ENCODE measurements around the gene LRFN4. TPM values are rescaled to one million over a fixed set of nuclear protein-coding genes. Genes with fewer than 3 reads are reported as not detected.

Gene LRFN4
- total RNA-seq, 1 experiment from 2014 or later, result 70.3 TPM

DNA sequence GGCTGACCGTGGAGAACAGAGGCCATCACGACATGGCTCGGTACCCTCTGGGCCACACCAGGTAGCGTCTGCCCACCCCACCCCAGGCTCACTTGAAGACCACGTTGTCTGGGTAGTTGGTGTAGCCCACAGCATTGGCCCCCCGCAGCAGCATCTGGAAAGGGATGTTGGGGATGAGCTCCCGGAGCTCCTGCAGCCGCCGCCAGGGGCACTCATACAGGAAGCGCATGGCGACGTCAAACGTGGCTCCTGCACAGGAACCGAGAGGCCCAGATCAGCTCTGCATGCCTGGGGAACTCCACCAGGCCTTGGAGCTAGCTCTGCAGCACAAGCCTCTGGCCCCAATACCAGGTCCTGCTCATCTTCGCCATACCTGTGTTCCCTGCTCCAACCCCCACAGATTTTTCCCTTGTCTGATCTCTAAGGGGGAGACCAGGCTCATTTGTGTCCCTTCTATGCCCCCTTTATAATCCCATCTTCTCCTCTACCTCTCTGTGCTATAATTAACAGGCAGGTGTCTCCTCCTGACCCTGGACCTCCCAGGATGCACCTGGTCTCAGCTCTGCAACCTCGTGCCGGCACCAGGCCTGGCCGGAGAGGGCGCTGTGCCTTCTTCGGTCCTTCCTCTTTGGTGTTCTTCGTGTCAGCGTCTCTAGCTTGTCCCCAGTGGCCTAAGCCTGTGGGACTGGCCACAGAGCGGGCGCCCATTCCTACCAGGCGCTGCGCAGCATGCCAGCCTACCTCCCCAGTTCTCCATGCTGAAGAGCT is 5.0 kb upstream of the LRFN4 start:
- TF ChIP-seq ZNF121 (CRISPR knock-in tag; IDR thresholded peaks at IDR 0.05) (no peak), GRHL2 (CRISPR knock-in tag; IDR thresholded peaks at IDR 0.05; ENCODE audit: insufficient replicate concordance, severe bottlenecking) (no peak), NFE2L1 (CRISPR knock-in tag; IDR thresholded peaks at IDR 0.05) (no peak), MYBL2 (CRISPR knock-in tag; IDR thresholded peaks at IDR 0.05) (no peak), FOXP1 (CRISPR knock-in tag; IDR thresholded peaks at IDR 0.05; ENCODE audit: borderline replicate concordance) (no peak)
- TF ChIP-seq, protein P1, sequence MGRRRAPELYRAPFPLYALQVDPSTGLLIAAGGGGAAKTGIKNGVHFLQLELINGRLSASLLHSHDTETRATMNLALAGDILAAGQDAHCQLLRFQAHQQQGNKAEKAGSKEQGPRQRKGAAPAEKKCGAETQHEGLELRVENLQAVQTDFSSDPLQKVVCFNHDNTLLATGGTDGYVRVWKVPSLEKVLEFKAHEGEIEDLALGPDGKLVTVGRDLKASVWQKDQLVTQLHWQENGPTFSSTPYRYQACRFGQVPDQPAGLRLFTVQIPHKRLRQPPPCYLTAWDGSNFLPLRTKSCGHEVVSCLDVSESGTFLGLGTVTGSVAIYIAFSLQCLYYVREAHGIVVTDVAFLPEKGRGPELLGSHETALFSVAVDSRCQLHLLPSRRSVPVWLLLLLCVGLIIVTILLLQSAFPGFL (CRISPR knock-in tag; IDR thresholded peaks at IDR 0.05; ENCODE audit: borderline replicate concordance), result no peak
- TF ChIP-seq, protein P2, sequence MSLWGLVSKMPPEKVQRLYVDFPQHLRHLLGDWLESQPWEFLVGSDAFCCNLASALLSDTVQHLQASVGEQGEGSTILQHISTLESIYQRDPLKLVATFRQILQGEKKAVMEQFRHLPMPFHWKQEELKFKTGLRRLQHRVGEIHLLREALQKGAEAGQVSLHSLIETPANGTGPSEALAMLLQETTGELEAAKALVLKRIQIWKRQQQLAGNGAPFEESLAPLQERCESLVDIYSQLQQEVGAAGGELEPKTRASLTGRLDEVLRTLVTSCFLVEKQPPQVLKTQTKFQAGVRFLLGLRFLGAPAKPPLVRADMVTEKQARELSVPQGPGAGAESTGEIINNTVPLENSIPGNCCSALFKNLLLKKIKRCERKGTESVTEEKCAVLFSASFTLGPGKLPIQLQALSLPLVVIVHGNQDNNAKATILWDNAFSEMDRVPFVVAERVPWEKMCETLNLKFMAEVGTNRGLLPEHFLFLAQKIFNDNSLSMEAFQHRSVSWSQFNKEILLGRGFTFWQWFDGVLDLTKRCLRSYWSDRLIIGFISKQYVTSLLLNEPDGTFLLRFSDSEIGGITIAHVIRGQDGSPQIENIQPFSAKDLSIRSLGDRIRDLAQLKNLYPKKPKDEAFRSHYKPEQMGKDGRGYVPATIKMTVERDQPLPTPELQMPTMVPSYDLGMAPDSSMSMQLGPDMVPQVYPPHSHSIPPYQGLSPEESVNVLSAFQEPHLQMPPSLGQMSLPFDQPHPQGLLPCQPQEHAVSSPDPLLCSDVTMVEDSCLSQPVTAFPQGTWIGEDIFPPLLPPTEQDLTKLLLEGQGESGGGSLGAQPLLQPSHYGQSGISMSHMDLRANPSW (CRISPR knock-in tag; conservative IDR thresholded peaks at IDR 0.05; ENCODE audit: low read depth), result no peak
- TF ChIP-seq, protein P3, sequence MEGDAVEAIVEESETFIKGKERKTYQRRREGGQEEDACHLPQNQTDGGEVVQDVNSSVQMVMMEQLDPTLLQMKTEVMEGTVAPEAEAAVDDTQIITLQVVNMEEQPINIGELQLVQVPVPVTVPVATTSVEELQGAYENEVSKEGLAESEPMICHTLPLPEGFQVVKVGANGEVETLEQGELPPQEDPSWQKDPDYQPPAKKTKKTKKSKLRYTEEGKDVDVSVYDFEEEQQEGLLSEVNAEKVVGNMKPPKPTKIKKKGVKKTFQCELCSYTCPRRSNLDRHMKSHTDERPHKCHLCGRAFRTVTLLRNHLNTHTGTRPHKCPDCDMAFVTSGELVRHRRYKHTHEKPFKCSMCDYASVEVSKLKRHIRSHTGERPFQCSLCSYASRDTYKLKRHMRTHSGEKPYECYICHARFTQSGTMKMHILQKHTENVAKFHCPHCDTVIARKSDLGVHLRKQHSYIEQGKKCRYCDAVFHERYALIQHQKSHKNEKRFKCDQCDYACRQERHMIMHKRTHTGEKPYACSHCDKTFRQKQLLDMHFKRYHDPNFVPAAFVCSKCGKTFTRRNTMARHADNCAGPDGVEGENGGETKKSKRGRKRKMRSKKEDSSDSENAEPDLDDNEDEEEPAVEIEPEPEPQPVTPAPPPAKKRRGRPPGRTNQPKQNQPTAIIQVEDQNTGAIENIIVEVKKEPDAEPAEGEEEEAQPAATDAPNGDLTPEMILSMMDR (IDR thresholded peaks at IDR 0.05), result peak; percentile 53
- TF ChIP-seq, protein P4, sequence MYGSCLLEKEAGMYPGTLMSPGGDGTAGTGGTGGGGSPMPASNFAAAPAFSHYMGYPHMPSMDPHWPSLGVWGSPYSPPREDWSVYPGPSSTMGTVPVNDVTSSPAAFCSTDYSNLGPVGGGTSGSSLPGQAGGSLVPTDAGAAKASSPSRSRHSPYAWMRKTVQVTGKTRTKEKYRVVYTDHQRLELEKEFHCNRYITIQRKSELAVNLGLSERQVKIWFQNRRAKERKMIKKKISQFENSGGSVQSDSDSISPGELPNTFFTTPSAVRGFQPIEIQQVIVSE (CRISPR knock-in tag; IDR thresholded peaks at IDR 0.05; ENCODE audit: borderline replicate concordance), result no peak
- TF ChIP-seq, protein P5, sequence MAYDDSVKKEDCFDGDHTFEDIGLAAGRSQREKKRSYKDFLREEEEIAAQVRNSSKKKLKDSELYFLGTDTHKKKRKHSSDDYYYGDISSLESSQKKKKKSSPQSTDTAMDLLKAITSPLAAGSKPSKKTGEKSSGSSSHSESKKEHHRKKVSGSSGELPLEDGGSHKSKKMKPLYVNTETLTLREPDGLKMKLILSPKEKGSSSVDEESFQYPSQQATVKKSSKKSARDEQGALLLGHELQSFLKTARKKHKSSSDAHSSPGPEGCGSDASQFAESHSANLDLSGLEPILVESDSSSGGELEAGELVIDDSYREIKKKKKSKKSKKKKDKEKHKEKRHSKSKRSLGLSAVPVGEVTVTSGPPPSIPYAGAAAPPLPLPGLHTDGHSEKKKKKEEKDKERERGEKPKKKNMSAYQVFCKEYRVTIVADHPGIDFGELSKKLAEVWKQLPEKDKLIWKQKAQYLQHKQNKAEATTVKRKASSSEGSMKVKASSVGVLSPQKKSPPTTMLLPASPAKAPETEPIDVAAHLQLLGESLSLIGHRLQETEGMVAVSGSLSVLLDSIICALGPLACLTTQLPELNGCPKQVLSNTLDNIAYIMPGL (CRISPR knock-in tag; IDR thresholded peaks at IDR 0.05), result 0 out of 2 replicates have a peak, but pooled peaks have one; percentile 37
- TF ChIP-seq, protein P6, sequence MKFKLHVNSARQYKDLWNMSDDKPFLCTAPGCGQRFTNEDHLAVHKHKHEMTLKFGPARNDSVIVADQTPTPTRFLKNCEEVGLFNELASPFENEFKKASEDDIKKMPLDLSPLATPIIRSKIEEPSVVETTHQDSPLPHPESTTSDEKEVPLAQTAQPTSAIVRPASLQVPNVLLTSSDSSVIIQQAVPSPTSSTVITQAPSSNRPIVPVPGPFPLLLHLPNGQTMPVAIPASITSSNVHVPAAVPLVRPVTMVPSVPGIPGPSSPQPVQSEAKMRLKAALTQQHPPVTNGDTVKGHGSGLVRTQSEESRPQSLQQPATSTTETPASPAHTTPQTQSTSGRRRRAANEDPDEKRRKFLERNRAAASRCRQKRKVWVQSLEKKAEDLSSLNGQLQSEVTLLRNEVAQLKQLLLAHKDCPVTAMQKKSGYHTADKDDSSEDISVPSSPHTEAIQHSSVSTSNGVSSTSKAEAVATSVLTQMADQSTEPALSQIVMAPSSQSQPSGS (CRISPR knock-in tag; IDR thresholded peaks at IDR 0.05; ENCODE audit: borderline replicate concordance, low read depth), result no peak
- peak; percentile 79 for DNase-seq (ENCODE audit: low spot score)

More for the DNA sequence above, 5.0 kb upstream of the LRFN4 start:
- POLR2A ChIA-PET, result interaction anchor here (1.1 to 2.6 kb wide), 2 partner anchors 9 to 29 kb away, joined by 3 to 14 read pairs; partner anchors contain the start of gene RCE1
- no peaks in the 10 kb centered on the region for H3K27me3 Mint-ChIP-seq (ENCODE audit: low read depth)
- peak overlapping the region; percentile 95 for H3K27ac Mint-ChIP-seq
- CTCF ChIA-PET, result interaction anchor here (0.5 to 2.3 kb wide), 39 partner anchors 9 to 468 kb away, joined by 3 to 39 read pairs (median 4); partner anchors contain the start of genes C11orf86, MRPL11, PC and PELI3
- no peaks in the 10 kb centered on the region for H3K9me3 Mint-ChIP-seq
- no peak overlapping the region for H3K4me3 Mint-ChIP-seq
- peaks cover 13% of the 10 kb centered on the region for H3K4me1 Mint-ChIP-seq
- no peaks in the 10 kb centered on the region for H3K36me3 Mint-ChIP-seq
- peak; percentile 12 for ATAC-seq

Data from WTC11 (cell line).